ENCODE results near the gene PDPK1.

- TF ChIP-seq CTCF (conservative IDR thresholded peaks at IDR 0.05; ENCODE audit: low read length) (no peak), EZH2phosphoT487 (IDR thresholded peaks at IDR 0.05; ENCODE audit: borderline replicate concordance) (no peak)
Measured at GRCh38 chr16:2609827-2610470, 72.1 kb downstream of the PDPK1 start.

Measured in Loucy (cell line).